ENCODE measurements around the gene CNTN1.

CNTN1 gene

DNA sequence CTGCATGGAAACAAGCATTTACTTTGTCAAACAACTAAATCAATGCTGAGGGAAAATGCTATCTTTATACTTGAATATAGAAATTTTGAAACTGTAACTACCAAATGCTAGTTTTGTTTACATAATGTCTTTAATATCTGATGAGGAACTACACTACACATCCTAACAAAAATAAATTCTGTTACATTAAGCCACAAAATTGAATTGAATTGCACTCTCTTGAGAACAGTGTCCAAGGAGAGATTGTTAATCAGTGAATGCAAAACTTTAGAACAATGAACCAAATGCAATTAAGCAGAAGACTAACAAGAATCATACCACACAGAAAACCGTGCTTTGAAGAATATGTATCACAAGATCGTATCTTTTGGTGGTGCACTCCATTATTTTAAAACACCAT is 141.6 kb downstream of the CNTN1 start:
- in situ Hi-C loops (cut with MboI; ENCODE audit: low sequenced_read_pairs), result no loop called here

DNA sequence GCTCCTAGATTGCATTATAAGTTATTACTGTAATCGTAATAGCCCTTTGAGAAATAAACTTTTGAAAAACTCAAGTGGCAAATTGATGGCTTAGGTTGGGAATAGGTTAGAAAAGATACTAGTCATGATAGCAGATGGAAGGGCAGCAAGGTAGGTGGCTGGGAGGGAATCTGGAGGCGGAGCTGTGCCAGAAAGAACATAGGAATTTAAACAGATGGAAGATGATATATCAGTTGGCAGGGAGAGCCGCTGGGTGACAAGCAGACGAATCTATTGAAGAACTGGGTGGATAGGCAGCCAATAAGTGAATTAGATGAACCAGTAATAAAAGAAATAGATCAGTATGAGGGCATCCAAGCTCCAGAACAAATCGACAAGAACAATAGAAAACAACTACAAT is 142.1 kb downstream of the CNTN1 start:
- in situ Hi-C loops (cut with MboI; ENCODE audit: low sequenced_read_pairs), result no loop called here

DNA sequence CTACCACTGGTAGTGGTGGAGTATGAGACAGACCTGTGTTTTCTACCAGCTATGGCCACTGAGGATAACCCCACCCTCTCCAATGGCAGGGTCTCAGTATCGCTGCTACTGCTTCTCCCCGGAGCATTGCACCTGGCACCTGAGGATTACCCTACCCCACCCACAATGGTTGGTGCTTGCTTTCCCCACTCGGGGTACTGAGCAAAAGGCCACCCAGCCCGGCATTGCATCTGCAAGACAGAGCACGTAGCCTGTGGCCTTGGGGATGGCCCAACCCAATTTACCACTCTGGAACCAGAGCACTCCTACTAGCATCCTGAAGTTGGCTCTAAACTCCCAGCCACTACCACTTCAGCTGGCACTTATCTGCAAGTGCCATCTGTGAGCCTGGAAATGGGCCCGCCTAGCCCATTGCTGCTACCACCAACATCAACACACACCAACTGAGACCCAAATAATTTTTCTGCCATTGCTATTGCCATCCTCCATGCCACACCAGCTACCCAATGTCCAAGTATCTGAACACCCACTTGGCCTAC is 145.7 kb downstream of the CNTN1 start:
- in situ Hi-C loops (cut with MboI; ENCODE audit: low sequenced_read_pairs), result no loop called here

DNA sequence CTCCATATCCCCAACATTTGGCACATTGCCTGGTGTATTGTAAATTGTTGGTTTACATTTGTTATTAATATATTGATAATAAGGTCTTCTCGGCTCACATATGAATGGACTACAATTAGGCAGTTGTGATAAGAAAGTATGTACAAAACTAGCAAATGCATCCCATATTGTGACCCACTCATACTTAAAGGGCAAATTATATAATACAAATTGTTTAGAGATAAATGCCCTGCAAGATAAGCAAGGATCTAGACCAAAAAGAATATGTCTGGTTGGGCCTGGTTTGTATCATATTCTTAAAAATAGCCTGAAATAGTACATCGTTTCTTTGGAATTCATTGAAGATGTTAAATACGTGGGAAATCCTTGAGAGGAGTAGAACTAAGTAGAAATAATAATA is 151.3 kb downstream of the CNTN1 start:
- in situ Hi-C loops (cut with MboI; ENCODE audit: low sequenced_read_pairs), result no loop called here

DNA sequence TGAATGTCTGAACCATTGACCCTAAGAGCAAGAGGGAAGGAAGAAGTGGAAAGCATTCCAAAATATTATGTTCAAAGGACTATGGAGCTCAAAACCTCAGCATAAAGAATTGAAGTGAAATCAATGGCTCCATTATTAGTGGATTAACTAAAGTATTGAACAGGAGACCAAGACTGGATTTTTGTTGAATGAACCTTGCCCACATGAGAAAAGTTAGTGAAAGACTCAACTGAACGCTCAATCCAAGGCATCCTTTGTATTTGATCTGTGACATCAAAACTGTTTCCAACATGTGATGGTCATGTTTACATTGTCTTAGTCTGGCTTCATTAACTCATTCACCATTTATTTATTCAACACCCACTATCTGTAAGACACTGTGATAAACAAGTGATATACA is 161.0 kb downstream of the CNTN1 start:
- in situ Hi-C loops (cut with MboI; ENCODE audit: low sequenced_read_pairs), result no loop called here

DNA sequence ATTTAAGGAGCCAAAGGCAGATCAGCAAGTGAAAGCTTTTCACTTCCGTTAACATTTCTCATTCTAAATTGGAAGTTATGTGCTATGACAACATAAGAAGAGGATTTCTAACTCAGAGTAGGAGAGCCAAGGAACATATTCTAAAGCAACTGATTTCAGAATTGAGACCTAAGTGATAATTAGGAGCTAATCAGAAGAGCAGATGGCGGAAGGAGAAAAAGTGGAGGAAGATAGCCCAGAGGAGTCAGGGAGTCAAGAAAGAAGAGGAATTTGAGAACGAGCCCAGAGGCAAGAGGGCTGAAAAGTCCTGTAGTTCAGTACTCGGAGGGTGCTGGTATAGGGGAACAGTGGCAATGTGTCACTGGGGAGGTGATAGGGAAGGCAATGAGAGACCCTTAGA is 162.4 kb downstream of the CNTN1 start:
- in situ Hi-C loops (cut with MboI; ENCODE audit: low sequenced_read_pairs), result no loop called here

DNA sequence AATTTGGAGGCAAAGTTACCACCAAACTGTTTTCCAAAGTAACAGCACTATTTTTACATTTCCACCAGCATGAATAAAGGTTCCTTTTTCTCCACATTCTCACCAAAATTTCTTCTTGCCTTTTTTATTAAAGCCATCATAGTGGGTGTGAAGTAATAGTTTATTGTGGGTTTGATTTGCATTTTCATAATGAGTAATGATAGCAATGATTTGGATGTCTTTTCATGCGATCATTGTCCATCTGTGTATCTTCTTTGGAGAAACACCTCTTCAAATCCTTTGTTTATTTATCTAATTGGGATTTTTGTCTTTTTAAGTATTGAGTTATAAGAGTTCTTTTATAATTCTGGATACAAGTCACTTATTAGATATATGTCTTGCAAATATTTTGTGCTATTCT is 172.7 kb downstream of the CNTN1 start:
- in situ Hi-C loops (cut with MboI; ENCODE audit: low sequenced_read_pairs), result no loop called here

DNA sequence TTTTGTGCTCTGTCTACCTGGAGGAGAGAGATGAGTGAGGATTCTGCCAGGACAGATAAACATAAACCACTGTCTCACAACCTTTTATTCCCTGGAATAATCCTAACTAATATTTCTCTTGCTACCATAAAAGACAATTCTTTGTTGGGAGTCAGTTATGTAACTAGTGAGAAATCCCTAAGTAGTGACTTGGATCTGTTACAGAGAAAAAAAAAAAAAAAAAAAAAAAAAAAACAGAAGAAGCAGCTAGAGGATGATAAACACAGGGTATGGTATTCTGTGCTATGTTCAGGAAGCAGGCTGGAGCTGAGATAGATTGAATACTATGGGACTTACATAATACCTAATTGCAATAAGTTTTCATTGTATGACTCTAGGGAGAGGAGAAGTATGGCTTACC is 178.7 kb downstream of the CNTN1 start:
- in situ Hi-C loops (cut with MboI; ENCODE audit: low sequenced_read_pairs), result no loop called here

DNA sequence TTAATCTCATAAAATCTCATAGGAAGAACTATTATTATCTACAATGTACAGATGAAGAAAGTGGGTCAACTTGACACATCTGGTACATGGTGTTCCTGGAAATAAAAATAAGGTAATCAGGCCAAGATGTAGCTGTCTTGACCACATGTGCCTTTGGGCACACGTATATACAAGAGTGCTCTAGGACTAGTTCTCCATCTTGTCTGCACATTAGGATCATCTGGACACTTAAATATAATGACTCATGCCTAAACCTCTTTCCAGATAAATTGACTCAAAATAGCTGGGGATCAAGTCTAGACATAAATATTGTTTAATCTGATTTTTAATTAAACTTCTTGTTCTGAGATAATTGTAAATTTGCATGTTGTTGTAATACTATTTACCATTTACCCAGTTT is 182.6 kb downstream of the CNTN1 start:
- in situ Hi-C loops (cut with MboI; ENCODE audit: low sequenced_read_pairs), result no loop called here

DNA sequence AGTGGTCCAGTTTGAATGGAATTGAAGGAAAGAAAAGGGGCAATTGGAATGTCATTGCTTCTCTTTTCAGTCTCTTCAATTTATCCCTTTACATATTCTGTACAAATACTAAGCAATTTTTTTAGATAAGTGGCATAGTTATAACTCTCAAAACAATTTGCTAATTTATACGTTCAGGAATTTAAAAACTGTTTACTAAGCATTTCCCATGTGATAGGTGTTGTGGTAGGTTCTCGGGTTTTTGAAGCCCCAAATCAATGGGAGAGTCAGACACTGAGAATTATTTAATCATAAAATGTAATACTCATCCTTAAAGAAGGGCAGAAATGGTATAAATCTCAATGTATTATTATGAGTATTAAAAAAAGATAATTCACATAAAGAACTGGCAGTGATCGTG is 197.1 kb downstream of the CNTN1 start:
- in situ Hi-C loops (cut with MboI; ENCODE audit: low sequenced_read_pairs), result no loop called here

DNA sequence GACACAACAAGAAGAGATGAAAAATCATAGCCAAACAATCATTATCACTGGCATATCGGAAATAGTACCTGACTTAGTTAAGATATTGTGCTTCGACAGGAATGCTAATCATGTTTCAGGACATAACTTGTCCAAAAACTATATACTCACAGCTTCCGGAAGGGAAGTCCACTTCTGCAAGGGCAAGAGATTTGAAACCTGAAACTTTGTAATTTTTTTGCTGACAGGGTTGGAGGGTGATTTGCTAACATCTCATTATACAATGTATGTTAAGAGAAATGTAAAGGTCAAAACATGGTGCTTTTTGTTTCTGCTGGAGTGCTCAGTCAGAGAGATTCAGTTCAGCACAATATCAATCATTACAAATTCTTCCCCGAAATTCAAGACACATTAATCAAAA is 200.3 kb downstream of the CNTN1 start:
- in situ Hi-C loops (cut with MboI; ENCODE audit: low sequenced_read_pairs), result no loop called here

DNA sequence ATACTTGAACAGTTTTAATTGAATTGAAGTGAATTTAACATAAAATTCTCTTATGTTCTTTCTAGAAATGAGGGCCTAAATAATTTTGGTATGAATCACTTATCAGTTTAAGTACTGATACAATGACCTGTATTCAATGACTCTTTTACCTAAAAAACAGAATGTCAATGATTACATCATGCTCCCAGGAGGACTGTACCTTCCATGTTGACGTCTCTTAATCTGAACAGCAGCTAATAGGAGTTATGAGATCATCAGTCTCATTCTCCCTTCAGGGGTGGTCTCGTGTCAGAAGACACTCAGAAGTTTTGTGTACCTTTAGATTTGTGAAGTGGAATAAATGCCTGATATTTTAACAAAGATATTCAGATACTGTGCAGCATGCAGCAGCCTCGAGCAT is 206.3 kb downstream of the CNTN1 start:
- in situ Hi-C loops (cut with MboI; ENCODE audit: low sequenced_read_pairs), result no loop called here

DNA sequence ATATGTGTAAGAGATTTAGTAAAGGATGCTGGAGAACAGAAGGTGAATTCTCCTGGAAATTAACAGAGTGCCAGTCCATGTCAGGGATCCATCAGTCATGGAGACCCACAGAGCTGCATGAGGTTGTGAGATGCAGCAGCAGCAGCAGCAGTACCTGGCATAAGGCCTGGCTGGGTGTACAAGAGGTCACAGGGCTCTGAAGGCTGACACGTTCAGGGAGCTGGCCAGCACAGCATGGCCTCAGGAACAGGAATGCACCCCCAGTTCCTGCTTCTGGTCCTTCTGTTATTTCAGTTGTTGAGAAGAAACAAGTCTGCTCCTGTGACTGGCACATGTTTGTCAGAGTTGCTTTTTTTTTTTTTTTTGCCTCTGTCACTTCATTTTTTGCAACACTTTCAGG is 210.8 kb downstream of the CNTN1 start:
- in situ Hi-C loops (cut with MboI; ENCODE audit: low sequenced_read_pairs), result no loop called here

DNA sequence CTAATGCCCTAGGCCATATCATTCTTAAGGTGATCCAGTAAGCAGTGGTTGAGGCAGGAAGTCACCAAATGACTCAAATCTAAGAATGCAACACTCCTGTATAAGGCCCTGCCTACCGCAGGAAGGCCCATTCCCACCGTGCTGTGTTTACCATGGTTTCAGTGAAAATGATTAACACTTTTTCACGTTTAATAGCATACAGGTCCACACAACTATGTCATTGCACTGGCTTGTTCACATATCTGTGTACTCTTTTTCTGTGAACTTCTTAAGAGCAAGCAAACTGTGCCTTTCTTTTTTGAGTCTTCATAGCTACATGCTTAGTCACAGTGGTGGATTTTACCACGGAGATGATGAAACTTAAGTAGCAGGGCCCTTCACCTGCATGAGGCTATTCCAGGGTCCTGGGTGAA is 214.9 kb downstream of the CNTN1 start:
- in situ Hi-C loops (cut with MboI; ENCODE audit: low sequenced_read_pairs), result no loop called here

DNA sequence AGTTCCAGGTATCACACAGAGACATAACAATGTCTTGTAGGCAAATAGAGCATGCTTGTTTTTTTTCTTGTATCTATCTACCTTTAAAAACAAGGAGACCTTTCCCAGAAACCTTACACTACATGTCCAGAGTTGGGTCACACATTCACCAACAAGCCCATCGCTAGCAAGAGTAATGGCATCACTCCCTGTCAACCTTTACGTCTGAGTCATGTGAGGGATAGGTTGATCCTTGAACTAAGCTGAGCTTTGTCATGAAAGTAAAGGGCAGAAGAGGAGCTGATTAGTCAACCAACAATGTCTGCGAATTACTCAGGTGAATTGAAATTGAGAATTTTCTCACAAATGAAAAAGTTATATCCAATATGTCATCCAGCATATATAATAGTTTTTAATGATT is 219.4 kb downstream of the CNTN1 start:
- in situ Hi-C loops (cut with MboI; ENCODE audit: low sequenced_read_pairs), result no loop called here

DNA sequence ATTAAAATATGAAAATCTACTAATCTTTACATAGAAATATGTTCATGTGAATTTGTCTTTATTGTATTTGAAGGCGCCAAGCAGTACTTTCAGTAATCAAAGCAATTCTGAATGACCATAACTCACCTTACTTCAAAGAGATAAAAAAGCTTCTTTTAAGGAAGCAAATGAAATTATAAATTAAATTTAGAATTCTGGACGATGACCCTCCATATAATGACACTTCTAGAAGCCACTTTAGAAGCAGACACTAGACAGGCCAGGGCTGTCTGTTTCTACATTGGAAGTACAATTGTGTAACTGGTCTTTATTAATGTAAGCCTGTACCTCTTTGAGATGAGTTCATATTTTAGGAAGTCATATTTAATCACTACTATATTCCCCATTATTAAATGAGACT is 222.9 kb downstream of the CNTN1 start:
- in situ Hi-C loops (cut with MboI; ENCODE audit: low sequenced_read_pairs), result no loop called here

DNA sequence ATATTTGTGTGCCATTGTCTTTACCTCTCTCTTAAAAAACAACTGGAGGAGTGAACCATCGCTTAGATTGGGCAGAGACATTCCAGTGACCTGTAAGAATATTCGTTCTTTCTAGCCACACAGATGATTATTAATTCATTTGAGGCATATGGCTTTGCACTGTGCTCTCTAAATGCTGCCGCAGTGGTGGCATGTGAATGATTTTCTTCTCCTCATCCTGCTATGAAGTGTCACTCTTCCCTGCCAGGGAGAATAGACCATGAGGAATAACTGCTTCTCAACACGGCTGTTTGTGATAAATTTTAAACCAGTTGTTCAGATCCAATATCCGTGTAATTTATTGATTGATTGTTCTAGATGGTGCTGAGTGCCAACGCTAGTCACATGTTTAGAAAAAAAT is 225.3 kb downstream of the CNTN1 start:
- in situ Hi-C loops (cut with MboI; ENCODE audit: low sequenced_read_pairs), result no loop called here

DNA sequence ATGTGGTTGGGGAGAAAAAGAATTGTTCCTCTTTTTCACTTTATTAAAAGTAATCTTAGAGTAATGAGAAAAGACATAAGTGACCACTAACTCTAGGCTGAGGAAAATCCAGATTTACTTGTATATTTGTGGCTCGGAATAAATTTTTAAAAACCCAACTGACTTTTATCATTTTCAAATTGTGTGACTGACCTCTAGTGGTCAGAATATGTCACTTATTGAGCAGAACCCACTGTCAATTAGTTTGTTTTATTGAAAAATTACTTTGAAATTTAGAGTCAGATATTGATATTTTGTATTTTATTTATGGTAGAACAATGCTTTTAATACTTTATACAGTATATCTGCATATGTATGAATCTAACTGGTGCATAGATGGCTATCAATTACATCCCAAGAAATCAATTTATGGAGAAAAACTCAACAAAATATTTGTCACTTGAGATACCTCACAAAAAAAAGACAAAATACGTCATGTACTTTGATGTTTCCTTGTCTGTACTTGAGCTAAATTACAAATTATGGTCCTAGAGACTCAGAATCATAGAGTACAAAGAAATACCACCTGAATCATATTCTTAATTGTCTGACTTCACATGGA is 229.4 kb downstream of the CNTN1 start:
- in situ Hi-C loops (cut with MboI; ENCODE audit: low sequenced_read_pairs), result no loop called here

DNA sequence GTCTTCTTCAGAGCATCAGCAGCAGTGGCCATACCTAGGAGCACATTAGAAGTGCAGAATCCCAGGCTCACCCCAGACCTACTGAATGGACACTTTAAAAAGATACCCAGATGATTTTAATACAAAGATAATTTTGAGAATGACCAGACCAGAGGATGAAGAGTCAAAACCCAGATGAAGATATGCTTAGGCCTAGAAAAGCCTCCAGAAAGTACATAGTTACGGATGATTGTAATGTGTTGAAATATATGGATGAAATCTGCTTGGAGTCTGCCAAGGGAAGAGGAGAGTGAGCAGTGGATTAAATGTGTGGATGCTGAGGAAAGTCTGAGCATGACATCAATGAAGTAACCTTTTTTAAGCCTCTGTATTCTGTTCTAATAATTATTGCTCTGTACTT is 245.7 kb downstream of the CNTN1 start:
- in situ Hi-C loops (cut with MboI; ENCODE audit: low sequenced_read_pairs), result no loop called here

DNA sequence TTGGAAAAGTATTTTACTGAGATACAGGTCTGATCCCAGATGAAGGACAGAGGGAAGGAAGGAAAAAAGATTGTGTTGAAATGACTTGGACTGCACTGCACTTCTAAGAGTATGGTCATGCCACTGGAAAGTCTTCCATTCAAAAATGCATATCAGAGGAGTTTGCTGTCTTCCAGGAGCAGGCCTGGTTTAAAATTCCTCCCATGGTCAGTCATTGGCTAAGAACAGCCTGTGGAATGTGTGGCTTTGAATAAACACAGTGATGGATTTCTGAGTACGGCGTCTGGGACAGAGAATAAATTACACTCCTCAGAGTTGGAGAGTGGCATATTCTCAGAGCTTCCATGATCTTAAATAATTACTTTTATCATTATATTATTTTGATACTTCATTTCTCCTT is 250.1 kb downstream of the CNTN1 start:
- in situ Hi-C loops (cut with MboI; ENCODE audit: low sequenced_read_pairs), result no loop called here

DNA sequence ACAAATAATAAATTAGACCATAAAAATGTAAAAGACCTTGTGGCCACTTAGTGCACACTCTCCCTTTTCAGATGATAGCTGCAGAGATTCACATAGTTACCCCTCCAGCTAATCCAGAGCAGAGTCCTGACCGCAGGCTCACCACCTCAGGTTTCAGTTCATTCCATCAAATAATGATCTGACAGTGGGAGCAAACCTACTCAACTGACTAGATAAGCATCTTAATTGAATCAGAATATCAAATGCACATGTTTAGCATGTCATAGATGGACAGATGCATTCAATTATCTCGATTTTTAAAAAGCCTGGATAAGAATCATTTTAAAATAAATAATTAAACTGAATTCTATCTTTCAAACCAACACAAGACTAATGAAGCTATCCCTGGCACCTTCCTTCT is 253.5 kb downstream of the CNTN1 start:
- in situ Hi-C loops (cut with MboI; ENCODE audit: low sequenced_read_pairs), result no loop called here

DNA sequence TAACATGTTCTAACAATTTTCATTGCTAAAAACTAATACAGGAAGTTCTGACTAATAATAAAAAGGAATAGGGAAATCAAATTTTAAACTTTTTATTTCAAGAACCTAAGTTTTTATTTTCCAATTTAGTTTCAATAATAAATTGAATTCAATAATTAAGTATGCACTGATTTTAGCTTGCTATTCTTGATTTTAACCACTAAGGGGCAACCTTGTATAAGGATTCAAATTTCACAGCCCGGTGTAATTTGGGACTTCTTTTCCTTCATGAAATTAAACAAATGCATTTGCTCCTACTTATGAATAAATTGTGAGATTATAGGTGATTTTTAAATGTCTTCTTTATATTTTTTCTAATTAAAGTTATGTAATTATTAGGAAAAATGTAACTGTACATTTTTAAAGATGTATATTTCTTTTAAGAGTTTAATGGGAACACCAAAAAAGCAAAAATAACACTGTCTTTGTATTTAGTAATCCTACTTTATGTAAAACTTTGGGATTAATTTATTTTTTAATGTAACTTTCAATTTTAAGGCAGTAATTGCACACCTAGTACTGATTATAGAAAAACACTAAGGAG is 254.5 kb downstream of the CNTN1 start:
- in situ Hi-C loops (cut with MboI; ENCODE audit: low sequenced_read_pairs), result no loop called here

DNA sequence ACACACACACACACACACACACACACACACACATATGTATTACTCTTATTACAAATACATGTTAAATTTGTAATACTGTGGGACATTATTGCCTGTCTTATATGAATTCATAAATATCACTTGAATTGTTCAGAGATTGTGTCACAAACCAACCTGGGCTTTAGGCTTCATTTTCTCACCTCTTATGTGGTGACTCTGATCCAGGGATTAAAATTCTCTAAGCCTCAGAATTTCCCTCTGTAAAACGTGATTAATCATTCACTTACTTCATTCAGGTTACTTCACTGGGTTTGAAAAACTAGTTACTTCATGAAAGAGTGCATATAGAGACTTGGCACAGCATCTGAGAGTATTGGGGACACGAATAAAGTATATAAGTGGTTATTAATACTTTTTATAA is 255.6 kb downstream of the CNTN1 start:
- in situ Hi-C loops (cut with MboI; ENCODE audit: low sequenced_read_pairs), result no loop called here
